Hematopoietic multipotent progenitor cell treated with erythropoietin and hydrocortisone succinate and interleukin-3 and kit ligand, for 8 days (in vitro differentiated cells): ENCODE data around the gene SPDEF.

Experiments
- DNase-seq: peaks from one replicate; pipeline ENCODE4 v3.0.0-alpha.2; 2015

SPDEF gene

DNA sequence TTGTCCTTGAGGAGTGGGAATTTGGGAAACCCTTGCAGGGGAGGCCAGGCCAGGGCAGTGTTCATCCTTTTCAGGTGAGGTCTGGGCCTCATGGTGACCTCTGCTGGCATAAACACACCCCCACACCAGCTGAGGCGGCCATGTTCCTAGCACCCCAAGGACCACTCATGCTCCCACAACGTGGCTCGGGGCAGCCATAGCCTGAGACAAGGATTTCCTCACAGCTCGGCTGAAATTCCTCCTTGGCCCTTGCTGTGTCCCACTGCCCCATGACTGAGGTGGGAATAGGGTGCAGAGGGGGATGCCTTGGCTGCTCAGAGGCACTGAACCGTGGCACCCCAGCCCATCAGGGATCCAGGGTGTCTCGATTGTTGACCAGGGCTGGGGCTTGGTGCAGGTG is 27.3 kb upstream of the SPDEF start:
- no peak for DNase-seq

DNA sequence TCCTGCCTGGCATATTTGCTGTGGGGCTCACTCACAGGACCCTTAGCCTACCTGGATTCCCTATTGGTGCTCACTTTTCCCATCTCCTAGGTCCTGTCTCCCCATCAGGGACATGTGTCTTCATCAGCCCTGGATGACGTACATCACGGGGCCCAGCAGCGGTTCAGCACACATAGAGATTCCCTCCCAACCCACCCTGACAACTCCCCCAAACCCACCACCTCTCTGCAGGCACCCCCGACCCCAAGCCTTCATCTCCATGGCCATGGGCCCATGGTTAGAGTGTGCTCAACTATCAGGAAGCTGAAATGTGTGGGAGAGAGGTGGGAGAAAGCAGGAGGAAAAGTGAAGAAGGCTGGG is 25.4 kb upstream of the SPDEF start:
- DNase-seq, result no peak

DNA sequence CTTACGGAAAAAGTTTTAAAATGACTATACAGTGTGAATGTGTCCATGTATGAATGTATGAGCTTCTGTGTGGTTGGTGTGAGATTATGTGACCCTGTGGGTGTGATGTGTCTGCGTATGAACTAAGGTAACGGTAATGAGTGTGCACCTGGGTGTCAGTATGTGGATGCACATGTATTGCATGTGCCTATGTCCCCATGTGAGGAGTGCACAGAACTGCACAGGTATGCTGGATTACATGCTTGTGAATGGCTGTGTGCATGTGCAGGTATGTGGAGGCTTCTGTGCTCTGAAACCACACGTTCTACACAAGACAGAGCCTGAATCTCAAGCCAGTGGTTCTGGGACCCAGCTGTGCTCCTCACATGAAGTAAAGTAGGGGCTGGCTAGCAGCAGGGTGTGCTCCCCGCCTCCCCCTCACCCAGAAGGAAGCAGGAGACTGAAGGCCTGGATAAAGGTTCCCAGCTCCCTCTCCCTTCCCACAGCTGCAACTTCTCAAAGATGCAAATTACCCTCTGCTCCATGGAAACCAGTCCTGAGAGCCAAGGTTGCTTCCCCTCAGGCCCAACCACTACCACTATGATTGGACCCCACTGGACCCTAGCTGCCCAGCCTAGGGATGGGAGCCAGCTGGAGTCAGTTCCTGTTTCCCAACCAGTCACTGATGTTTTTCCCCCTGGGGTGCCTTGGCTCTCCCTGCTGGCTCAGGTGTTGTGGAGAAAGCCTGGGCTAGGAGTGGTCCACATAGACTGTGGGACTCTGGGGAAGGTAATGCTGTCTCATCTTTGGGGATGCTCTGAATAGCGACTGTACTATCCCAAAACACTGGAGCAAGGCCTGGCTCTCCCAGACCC is 24.8 kb upstream of the SPDEF start:
- DNase-seq, result no peak

DNA sequence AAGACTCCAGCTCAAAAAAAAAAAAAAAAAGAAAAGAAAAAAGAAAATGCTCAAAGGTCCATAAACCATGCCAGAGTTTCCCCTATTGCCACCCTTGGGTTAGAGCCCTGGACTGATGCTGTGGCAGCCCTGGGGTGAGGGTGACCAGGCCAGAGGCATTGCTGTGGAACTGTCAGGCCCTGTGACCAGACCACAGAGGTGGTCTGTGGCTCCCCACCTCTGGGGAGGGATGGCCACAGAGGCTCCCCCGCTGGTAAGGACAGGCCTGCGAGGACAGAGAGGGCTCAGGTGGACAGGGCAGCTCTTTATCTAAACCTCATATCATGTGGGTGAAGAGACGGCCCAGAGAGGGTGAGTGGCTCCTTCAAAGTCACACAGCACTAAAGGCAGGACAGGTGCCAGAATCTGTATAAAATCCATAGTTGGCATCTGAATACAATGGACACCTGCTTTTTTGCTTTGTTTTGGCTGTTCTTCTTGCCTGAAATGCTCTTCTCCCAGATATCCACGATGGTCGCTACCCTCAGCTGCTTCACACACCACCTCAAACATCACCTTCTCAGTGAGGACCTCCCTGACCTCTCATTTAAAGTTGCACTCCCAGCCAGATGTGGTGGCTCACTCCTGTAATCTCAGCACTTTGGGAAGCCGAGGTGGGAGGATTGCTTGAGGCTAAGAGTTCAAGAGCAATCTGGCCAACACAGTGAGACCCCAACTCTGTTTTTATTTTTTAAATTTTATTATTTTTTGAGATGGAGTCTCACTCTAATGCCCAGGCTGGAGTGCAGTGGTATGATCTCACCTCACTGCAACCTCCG is 22.5 kb upstream of the SPDEF start:
- no peak for DNase-seq

DNA sequence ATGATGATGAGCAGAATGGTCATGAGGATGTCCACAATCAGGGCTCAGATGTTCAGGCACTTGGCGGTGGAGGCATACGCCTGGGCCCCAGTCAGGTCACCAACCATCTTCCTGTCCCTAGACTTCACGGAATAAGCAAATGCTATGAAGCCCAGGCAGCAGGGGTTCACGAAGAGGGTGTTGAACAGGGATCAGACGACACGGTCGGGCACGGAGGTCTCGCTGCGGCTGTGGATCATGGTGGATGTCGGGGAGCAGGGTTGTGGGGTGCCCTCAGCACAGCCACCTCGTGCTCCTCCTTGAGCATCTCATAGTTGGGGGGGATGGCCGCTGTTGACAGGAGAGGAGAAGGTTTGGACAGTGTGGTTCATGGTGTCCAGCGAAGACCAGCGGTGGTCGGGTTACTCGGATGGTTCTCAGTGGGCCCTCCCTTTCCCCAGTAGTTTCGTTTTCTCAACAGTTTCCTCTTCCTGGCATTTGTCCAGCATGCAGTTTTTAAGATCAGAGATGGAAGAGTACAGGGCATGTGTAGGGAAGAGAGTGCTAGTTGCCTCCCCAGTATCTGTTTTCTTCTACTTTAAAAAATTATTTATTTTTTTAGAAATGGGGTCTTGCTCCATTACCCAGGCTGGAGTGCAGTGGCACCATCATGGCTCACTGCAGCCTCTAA is 20.3 kb upstream of the SPDEF start:
- DNase-seq, result no peak

DNA sequence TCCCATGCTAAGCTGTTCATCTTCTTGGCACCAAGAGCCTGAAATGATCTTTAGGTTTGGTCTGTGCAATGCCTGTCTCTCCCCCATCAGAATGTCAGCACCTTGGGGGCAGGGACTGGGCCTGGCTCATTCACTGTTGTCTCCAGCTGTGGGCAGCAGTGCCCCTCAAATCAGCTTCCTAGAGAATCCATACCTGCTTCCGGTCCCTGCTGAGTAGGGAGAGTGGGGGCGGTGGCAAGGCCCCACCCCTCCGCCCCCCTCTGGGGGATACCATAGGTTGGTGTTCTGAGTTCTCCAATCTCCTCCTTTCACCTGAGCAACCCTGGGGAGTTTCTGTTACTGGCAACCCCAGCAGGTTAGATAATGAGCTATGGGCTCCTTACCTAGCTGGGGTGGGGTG is 19.2 kb upstream of the SPDEF start:
- no peak for DNase-seq

DNA sequence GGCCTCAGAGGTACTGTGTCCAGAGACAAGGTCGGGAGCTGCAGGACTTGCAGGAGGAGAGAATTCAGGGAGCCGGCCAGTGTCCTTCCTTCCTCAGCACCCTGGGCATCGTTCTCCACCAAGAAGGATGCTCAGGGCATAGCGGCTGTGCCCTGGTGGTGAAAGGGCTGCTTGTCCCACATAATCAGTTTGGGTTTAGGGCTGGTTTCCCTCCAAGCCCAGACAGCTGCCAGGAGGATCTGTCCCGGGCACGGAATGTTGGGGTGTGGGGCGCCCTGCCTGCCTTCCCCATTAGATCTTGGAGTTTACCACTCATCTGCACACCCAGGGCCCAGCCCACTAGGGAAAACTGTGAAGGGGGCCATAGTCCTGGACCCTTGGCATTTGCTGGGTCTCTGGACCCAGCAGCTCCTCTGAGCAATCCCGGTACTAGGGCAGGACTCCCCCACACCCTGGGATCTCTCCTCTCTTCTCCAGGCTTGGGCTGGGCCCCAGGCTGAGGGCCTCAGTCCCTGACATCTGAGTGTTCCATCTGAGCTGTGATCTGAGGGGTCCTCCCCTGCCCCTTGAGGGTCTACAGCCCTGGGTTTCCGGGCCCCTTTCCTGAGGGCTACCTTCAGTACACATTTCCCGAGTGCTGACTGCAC is 18.6 kb upstream of the SPDEF start:
- DNase-seq, result no peak

DNA sequence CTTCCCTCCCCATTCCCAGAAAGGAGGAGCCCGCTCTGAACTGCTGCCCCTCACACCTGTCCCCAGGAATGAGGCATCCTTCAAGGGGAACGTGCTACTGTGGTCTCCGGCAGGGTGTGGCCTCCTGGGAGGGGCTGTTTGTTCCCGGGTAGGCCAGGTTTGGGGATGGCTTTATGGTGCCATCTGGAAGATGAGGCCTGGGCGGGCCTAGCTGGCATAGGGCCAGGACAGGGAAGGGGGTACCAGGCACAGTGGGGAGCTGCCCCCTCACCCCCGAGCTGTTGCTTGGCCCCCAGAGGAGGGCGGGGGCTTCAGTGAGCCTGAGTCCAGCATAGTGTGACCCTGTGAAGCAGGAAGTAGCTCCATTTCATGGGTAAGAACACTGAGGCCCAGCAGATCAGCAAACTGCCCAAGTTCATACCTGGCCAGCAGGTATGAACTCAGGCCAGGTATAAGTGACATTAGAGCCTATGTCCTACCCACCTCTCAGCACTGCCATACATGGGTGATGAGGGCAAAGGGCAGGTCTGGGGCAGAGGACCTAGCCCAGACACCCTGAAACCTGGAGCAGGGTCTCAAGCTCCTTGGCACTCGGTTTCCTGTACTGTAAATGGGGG is 17.5 kb upstream of the SPDEF start:
- no peak for DNase-seq

DNA sequence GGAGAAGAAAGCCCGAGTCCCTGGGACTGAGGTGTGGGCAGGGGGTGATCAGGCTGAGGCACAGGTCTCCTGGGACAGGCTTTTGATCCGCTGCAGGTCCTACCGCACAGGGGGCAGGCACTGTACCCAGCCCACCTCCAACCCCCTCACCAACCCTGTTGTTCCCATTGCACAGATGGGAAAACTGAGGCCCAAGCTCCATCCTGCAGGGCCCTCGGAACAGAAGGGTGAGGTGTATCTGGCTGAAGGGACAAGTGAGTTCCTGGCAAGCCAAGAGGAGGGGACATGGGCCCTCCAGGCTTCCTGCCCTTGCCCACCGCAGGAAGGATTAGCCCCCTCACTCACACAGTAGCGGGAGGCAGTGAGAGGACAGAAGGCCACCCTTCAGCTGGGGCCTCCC is 16.5 kb upstream of the SPDEF start:
- DNase-seq, result no peak

DNA sequence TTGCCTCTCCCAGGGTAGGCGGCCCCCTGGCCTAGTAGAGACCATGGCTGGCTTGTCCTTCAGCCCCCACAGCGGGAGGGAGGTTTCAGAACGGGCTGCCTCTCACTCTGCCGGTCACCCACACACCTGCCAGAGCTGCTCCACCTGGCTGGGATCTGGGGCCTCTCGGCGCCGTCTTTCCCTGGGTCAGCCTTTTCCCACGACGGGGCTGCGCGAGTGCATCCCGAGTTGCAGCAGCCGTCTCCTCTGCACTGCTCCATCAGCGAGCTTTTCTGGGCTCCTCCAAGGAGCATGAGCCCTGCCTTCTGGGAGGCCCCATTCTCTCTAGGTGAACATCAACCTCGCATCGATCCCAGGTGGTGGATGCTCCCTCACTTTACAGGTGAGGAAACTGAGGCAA is 15.9 kb upstream of the SPDEF start:
- DNase-seq, result no peak

DNA sequence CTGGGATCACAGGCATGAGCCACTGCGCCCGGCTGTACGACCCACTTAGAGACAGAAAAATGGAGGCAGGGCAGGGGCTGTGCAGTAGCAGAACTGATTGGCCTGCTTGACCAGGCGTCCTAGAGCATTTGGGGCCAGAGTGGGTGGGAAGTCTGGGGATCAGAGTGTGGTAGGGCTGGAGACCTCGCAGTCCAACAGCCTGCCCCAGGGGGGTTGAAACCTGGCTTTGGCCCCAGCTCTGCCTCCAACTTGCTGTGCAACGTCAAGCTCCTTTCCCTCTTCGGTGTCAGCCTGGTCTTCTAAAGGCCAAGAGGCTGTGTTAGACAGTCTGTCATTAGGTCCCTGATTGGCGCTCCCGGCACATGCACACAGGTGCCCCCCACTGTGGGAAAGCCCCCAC is 15.3 kb upstream of the SPDEF start:
- no peak for DNase-seq

DNA sequence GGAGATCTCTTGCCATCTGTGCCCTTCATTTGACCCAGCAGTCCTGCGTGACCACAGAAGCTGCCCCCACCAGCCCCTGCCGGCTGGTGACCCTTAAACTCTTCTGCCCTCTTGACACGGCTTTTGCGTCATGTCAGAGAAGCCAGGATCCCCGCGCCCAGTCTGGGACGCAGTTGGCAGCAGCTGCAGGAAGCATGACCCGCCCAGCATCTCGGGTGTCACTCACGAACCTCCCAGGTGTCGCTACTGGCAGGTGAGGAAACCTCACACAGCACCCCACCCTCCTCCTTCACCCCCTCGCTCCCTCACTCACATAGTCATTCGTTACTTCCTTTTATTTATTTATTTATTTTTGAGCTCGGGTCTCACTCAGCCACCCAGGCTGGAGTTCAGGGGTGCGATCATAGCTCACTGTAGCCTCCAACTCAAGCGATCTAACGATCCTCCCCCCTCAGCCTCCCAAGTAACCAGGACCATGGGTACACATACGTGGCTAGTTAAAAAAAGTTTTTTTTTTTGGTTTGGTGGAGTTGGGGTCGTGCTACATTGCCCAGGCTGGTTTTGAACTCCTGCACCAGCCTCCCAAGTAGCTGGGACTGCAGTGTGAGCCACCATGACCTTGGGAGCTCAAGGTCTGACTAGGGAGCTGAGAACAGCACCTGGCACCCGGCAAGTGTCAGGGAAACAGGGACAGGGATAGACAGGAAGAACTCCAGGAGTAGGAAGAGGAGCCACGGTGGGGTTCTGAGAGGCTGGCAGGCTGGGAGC is 14.1 kb upstream of the SPDEF start:
- no peak for DNase-seq

DNA sequence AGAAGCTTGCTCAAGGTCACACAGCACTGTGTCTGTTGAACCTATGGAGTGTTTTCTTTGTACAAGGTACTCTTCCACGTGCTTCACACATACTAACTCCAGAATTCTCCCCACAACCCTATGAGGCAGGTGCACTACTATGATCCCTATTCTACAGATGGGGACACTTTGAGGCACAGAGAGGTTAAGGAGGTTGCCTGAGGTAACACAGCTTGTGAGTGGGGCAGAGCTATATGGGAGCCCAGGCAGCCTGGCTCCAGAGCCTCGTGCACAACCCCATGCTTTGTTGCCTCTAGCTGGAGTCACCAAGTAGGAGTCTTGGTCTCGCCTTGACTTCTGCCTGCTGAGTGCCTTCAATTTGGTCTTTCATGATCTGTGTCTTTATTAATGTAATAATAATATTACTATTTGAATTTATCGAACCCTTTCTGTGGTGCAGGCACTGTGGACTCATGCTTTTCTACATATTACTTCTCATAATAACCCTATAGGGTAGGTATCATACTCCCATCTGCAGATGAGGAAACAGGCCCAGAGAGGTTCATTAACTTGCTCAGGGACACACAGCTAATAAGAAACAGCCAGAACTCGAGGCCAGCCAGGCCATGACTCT is 13.3 kb upstream of the SPDEF start:
- DNase-seq, result no peak

DNA sequence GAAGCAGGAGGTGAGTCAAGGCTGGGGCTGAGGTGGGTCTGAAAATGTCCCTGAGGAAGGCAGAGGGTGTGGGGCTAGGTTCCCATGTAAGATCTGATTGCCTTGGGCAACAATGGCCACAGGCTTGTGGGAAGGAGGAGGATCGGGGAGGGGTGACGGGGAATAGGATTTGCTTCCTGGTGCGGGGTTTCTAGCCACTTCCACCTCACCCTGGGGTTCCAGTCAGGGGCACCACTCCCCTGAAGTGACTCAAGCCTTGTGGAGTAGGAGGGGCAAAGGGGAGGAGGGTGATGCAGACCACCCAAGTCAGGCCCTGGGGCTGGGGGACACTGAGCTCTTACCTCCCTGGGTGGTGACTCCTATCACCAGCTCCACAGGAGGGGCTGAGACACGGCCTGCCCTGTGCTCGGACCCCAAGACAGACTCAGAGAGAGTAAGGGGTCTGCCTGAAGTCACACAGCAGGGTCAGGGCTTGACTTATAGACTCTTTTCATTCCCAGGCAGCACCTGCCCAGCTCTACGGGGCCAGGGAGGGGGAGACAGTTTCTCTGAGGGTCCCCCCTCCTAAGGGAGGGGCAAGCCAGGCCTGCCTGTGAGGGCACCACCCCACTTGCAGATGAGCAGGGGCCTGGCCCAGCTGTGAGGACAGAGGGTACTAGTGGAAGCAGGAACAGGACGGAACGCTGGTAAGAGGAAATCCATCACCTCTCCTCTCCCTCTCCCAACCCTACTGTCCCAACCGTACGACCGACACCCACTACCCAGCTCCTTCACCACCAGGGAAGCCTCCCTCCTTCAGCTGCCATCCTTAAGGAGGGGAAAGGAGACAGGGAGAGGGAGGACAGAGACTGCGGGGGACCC is 12.4 kb upstream of the SPDEF start:
- DNase-seq, result no peak

DNA sequence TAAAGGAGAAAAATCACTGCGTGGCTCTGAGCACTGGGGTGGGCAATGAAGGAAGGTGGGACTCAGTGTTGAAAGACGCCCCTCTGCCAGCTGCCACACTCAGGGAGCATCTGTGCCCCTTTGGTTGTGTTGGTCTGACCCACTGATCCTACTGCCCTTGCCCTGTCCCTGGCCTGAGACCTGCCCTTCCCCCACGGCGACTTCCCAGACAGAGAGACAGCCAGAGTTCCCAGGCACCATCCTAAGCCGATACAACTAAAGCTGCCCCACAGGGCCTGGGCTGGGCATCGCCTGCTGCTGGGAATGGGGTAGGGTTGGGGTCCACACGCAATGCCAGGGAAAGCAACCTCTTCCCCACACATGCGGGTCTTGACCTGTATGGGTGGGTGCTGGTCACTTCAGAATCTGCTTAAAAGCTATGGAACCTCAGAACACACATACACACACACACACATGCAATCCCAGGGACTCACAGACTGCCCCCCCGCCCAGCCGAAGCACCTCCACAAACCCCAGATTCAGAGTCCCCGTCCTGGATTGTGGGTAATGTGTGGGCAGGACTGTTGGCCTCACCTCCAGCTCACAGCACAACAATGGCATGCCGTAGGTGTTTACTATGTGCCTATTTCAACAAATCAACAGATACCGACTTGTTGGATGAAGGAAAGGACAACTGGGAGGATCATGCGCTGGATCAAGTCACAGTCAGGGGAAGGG is 10.9 kb upstream of the SPDEF start:
- DNase-seq, result no peak

DNA sequence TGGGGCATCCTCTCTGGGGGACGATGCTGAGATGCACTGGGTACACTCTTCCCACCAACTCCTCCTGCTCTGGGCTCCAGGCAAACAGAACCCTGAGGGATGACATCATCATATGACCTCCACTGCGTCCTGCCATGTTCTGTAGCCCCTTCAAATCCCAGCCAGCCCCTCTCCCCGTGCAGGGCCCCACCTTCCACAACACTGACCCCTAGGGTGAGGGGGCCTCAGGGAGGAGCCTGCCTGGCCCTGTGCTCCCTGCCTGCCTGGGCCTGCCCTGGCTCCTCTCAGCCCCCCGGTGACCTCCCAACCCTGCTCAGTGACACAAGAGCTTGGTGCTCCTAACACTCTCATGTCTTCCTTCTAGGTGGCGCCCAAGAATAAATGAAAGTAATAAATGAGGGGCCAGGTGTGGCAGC is 9.6 kb upstream of the SPDEF start:
- DNase-seq, result no peak

DNA sequence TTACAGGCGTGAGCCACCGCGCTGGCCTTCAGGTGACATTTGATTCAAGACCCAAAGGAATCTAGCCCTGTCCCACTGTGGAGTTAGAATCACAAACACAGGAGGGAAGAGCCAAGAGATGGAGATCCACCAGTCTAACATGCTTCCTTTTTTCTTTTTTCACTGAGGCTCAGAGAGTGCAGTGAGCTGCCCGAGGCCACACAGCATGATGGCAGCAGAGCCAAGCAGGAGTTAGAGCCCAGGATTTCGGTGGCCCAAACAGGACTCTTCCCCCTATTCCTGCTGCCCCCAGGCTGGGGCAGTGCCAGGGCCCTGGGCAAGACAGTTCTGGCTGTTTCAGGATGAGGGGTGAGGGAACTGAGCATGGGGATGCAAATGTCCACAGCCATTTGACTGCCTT is 8.1 kb upstream of the SPDEF start:
- DNase-seq, result no peak

DNA sequence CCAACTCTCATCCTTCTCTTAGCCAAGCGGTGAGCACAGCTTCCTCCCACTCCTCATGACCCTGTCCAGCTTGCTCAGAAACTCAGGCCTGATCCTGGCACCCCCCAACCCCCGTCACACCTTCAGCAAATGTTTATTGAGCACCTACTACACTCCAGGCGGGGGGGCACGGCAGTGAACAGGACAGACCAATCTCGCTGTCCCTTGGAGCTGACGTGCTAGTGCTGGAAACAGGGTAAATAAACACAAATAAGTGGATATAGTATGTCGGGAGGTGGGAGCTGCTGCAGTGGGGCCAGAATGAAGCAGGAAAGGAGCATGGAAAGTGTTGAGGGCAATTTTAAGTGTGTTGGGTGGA is 7.4 kb upstream of the SPDEF start:
- no peak for DNase-seq

DNA sequence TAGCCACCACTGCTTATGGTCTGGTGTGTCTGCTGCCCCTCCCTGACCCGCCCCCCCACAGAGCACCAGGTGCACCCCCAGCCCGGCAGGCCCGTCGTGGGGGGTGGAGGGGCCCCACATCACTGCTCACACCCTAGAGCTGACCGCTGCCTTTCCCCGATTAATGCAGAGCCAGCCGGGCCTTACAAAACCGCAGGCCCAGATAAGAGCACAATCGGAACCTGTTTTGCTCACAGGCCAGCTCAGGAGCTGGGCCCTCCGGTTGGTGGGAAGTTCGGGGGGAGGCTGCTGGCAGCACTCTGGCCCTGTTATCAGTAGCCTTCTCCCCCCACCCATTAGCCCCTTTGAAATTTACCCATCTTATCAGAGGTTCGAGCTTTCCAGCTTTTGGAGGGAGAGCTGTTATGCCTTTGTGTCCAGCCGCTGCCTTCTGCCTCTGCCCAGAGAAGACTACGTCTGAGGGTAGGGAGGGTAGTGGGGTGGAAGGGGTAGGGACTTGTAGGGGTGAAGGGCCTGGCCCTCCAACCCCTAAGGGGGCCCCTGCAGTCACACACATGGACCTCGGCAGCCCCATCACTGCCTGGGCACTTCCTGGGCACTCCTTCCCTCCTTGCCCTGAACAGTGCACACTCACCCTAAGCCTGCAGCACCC is 6.9 kb upstream of the SPDEF start:
- peak; percentile 67 for DNase-seq
